ENCODE measurements around the gene CDV3. TPM values are rescaled to one million over a fixed set of nuclear protein-coding genes. Genes with fewer than 3 reads are reported as not detected.
A peak's percentile ranks its signal among the peaks of the same experiment; 100 is the strongest.
"Not testable (repeated sequence)": the region's sequence is repeated elsewhere in the genome, so short reads cannot be mapped to it uniquely, and the experiment has no call there.

CDV3 gene, protein sequence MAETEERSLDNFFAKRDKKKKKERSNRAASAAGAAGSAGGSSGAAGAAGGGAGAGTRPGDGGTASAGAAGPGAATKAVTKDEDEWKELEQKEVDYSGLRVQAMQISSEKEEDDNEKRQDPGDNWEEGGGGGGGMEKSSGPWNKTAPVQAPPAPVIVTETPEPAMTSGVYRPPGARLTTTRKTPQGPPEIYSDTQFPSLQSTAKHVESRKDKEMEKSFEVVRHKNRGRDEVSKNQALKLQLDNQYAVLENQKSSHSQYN
- total RNA-seq, result 159 TPM
- long read RNA-seq, transcript CDV3-203 (5 exons, 955 nt), result major isoform, 117 of 280 reads
- long read RNA-seq, transcript CDV3-201 (5 exons, 3,307 nt), result minor isoform, 45 of 280 reads
- long read RNA-seq, partial matches to known transcripts, result 15 of 280 reads
- long read RNA-seq, other reads (novel, unspliced or antisense), result 103 of 280 reads

DNA sequence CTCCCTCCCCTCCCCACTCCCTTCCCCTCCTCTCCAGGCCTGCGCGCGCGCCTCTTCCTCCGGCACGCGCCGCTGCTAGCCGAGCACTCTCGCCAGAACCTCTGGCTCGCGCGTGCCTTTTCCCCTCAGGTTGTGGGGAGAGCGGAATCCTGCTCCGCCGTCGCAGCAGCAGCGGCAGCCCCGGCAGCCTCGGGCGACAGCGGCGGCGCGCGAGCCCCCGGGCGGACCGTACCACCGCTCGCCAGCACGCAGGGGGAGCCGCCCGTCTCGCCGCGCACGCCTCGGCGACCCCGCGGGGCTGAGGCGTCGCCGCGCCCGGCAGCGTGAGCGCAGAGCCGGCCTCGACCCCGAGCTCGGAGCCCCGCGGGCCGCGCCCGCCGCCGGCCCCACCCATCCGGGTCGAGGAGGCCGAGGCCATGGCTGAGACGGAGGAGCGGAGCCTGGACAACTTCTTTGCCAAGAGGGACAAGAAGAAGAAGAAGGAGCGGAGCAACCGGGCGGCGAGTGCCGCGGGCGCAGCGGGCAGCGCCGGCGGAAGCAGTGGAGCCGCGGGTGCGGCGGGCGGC, at the start of gene CDV3:
CDV3 (plus strand) TSS at position 58 of the 566 bp plus-strand sequence; CDS start at position 417, 359 bp downstream.
- intact Hi-C loops (cut with micrococcal nuclease), result loop anchor here (5.0 kb wide), 1 partner anchor 851 kb away; the partner anchor contains the start of gene NPHP3
- DNase-seq, result no peak
- ATAC-seq, result peak; percentile 33

DNA sequence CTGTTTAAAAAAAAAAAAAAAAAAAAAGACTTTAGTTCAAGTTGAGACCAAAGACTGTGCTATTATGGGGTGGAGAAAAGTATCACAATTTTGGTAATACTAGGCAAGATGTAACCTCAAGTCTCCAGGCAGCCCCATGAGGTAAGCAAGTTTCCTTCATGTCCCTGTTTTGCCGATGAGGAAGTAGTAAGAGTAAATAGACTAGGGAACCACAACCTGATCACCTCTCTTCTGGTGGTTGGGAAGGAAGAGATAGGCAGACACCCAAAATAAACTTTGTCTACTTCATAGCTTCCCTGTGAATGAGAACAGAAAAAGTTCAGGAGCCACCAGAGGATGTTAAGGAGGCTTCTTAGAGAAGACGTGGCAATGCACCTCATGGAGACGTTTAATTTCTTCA, 49.7 kb upstream of the CDV3 start:
- intact Hi-C loops (cut with micrococcal nuclease); ATAC-seq; DNase-seq: not testable (repeated sequence)

DNA sequence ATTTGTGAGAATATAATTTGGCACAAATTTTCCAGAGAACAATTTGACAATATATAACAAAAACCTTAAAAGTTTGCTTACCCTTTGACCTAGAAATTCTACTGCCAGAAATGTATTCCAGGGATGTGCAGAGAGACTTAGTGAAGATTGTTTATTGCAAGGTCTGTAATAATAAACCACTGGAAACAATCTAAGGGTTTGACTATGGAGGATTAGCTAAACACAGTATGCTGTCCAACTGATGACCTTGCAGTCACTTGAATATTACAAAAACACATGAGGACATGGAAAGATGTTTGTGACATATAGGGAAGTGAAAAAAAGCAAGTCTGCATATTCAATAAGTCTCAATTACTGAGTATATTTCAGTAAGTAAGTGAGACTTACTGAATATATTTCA, 48.1 kb upstream of the CDV3 start:
- DNase-seq (no peak), ATAC-seq (no peak)
- intact Hi-C loops (cut with micrococcal nuclease), result no loop called here

DNA sequence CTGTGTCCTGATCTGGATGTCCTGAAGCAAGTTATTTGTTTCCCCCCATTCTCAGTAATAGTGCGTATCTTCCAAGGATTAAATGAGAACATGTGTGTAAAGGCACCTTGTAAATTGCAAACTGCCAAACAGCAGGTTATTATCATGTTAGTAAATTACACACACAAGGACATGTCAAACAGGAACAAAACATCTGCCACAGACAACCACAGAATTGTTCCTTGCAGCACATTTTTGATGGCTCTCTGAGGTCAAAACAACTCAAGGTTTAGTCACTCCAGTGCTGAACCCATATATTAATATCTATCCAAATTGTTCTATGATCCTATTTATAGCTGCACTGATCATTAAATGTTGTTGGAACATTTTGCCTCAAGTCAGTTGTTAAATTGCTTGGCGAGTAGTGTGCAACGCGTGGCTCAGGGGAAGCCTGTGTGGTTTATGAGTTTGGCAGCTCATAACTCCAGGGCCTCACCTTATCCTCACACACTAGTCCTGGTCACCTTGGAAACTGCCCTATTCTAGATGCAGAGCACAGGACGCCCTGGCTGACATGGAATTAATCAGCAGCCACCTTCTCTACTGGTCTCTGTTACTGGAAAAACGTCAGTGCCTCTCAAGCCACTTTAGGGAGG, 46.3 kb upstream of the CDV3 start:
- DNase-seq, result no peak
- no peak for ATAC-seq
- intact Hi-C loops (cut with micrococcal nuclease), result no loop called here

DNA sequence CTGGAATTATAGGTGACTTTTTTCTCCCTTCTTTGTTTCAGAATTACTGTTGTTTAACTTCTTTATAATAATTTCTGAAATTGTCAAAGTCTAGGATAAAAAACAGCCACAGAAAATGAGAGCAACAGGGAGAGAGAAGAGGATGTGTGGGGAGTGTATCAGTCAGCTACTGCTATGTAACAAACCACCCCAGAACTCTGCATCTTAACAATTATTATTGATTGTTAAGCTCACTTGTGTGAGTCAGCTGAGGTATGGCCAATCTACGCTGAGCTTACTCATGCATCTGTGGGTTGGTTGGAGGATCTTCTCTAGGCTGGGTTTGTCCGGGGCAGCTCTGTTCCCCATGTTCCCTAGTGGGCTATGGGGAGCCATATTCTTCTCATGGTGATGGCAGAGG, 43.7 kb upstream of the CDV3 start:
- no peak for ATAC-seq
- no peak for DNase-seq
- intact Hi-C loops (cut with micrococcal nuclease), result no loop called here

DNA sequence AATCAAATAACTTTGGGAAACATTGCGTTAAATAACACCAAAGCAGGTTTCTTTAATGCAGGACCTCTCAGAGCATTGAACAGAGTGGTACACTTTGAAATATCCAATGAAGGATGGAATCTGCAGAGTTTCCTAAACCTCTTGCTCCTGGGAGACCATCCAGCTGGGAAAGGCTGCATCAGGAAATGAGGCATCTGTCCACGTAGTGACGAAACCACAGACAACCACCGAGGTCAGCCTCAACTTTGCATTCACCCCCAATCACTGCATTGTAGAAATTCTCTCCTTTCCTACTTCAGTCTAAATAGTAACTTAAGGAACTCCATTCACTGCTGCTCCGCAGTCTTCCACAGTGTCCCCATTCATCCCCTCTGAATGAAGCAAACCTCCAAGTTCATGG, 41.5 kb upstream of the CDV3 start:
- DNase-seq (no peak), ATAC-seq (no peak)
- intact Hi-C loops (cut with micrococcal nuclease), result no loop called here

DNA sequence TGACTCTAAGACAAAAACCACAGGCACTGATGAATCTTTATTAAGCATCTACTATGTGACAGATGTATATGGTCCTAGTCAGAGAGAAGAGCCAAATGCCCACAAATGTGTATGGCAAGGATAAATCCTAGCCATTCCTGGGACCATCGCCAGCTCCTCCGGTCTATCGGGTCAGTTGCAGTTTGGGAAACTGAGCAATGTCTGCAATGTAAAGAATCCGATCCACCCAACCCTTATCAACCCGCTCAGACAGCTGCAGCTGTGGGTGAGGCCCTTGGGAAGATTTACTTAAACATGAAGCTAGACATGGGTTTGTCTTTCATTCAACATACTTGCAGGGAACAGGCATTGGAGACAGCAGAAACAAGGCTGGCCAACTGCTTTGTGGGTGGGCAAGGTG, 40.5 kb upstream of the CDV3 start:
- ATAC-seq (no peak), DNase-seq (no peak)
- intact Hi-C loops (cut with micrococcal nuclease), result no loop called here

DNA sequence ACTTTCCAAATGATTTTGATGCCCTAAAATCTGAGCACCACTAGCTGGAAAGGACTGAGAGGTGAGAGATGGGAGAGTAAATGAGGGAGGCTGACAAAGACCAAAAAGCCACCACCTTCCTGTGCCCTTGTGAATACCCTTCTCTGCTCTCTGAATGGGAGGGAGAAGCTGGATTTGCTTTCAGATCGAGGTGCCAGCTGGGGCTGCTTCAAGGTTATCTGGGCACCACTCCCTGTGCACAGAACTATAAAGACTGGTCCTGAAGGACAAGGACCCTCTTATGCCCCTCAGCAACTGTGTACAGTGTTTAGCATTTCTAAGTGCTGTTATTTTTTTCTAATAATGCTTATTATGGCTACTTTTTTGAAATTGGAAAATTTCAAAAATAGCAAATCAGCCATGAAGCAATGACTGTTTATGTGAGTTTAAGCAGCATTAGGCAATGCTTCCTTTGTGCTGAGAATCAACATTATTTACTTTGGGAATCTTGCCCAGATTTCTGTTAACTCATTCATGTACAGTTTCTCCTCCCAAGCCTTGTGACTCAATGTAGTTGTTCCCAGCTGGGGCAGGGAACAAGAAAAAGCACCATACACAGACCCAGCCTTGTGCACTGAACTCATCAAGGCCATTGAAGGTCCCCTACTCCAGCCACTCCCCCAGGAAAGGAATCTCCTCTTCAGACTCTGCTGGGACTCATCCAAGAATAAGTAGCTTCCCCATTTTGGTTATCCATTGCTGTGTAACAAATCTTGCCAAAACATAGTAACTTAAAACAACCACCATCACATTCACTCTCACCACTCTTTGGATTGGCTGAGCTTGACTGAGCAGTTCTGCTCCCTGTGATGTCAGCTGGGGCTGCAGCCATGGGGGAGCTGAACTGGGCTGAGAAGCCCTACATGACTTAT, 37.3 kb upstream of the CDV3 start:
- no peak for DNase-seq
- intact Hi-C loops (cut with micrococcal nuclease), result no loop called here
- peak; percentile 74 for ATAC-seq

DNA sequence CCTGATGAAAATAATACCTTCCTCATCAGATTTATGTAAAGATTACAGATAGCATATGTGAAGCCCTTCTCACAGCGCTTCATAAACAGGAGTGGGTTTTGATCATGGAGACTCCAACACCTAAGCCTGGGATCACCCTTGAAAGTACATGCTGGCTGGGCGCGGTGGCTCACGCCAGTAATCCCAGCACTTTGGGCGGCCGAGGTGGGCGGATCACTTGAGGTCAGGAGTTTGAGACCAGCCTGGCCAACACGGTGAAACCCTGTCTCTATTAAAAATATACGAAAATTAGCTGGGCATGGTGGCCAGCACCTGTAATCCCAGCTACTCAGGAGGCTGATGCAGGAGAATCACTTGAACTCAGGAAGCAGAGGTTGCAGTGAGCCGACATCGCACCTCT, 36.4 kb upstream of the CDV3 start:
- DNase-seq; intact Hi-C loops (cut with micrococcal nuclease); ATAC-seq: not testable (repeated sequence)

DNA sequence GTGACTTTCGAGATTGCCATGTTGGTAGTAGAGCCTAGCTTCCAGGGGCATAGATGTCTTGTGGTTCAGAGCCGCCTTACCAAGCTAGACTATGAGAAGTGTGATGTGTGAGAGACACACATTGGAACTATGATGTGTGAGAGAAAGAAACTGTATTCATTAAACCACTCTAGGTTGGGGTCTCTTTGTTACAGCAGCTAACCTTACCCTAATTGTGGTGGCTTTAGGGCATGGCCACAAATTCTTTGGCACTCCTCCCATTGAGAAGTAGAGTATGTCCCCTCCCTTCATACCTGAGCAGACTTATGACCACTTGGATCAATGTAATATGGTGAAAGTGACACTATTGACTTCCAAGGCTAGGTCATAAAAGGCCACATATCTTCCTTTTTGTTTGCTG, 35.3 kb upstream of the CDV3 start:
- DNase-seq (no peak), ATAC-seq (no peak)
- intact Hi-C loops (cut with micrococcal nuclease), result no loop called here

DNA sequence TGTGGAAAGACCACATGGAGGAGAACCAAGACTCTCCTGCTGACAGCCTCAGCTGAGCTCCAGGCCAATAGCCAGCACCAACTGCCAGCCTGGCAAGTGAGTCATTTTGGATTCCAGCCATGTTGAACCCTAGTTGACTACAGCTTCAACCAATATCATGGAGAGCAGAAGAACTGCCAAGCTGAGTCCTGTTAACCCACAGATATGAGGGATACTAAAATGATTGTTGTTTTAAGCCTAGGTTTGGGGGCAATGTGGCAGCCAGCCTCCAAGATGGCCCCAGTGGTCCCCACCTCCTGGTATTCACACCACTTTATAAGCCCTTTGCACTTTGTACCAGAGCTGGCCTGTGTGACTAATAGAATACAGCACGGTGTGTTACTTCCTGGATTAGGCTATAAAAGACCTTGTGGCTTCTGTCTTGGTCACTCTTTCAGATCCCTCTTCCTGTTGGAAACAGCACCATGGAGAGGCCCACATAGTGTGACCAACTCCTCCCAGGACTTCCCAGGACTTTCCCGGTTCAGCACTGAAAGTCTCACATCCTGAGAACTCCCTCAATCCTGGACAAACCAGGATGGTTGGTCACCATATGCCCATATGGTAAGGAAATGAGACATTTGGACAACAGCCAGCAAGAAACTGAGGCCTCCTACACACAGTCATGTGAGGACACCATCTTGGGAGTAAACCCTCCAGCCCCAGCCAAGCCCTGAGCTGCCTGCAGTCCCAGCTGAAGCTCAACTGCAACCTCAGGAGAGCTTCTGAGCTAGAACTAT, 32.4 kb upstream of the CDV3 start:
- no peak for DNase-seq
- no peak for ATAC-seq
- intact Hi-C loops (cut with micrococcal nuclease), result no loop called here

DNA sequence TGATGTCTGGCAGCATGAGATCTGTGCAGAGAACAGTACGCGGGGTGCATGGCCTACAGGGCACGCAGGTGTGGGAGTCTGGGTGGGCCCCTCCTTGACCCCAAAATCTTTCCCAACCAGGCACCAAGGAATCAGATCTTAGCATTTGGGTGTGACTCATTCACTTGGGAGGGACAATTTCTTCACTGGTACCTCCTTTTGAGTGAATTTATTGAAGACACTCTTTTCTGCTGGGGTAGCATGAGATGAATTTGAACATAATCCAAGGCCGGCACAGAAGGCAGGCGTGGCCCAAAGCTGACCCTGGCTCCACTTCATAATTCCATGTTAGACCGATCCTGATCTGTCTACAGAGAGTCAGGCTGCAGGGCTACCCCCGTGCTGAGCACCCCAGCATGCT, 30.6 kb upstream of the CDV3 start:
- intact Hi-C loops (cut with micrococcal nuclease), result no loop called here
- ATAC-seq (no peak), DNase-seq (no peak)

DNA sequence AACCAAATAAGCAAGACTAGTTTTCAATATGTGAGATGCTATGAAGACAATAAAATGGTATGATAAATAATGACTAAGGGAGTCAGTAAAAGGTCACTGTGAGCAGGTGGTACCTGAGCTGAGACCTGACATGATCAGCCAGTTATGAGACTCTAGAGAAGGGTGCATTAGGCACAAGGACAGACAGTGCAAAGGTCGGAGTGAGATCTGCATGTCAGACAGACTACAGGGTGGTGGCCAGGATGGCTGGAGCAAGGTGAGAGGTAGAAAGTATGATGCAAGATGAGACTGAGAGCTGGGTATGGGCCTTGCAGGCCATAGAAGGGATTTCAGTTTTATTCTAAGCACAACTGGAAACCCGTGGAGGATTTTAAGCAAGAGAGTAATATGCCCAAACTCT, 28.5 kb upstream of the CDV3 start:
- ATAC-seq; DNase-seq; intact Hi-C loops (cut with micrococcal nuclease): not testable (repeated sequence)

DNA sequence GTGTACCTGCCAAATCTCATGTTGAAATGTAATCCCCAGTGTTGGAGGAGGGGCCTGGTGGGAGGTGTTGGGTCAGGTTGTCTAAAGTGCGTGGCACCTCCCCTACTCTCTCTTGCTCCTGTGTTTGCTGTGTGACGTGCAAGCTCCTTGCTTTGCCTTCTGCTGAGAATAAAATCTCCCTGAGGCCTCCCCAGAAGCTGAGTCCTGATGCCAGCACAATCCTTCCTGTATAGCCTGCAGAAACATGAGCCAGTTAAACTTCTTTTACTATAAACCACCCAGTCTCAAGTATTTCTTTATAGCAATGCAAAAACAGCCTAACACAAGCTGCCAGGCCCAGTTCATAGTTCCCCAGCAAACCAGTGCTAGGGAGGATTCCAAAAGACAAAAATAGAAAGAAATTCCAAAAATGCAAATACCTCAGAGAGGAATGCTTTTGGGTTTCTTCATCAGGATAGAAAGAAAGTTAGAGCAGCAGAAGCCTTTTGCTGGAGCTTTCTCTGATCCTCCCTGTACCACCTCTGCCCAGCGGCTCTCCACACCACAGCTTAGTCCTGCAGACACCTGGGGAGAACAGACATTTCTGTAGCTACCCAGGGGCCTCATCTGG, 25.9 kb upstream of the CDV3 start:
- intact Hi-C loops (cut with micrococcal nuclease), result no loop called here
- DNase-seq, result peak; percentile 39
- ATAC-seq, result peak; percentile 86

DNA sequence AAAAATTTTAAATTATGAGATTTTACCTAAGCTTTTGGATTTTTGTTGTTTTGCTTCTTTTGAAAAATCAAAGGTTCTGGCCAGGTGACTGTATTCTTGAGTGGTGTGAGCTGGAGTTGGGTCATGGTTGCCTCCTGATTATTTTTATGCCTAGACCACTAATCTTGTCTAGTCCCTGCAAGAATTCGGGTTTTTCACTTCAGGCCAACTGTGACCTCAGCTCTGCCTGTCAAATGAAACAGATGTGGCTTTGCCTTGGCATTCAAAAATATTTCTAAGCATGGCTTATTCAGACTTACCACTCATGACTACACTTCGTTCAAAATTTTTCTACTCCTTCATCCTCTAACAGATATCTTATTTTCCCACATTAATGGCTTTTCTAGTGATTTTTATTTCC, 25.4 kb upstream of the CDV3 start:
- peak; percentile 69 for ATAC-seq
- intact Hi-C loops (cut with micrococcal nuclease), result no loop called here
- DNase-seq, result no peak

DNA sequence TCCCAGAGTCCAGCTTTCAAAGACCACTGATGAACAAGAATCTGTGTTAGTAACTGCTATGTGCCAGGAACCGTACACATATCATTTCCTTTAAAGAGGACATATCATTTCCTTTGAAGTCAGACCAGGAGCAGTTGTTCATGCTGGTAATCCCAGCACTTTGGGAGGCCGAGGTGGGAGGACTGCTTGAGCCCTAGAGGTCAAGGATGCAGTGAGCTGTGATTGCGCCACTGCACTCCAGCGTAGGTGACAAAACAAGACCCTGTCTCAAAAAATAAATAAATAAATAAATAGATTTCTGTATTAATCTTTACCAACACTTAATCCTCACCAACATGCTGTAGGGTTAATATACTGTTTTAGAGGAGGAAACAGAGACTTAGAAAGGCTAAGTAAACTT, 23.9 kb upstream of the CDV3 start:
- DNase-seq (no peak), ATAC-seq (no peak)
- intact Hi-C loops (cut with micrococcal nuclease), result no loop called here

DNA sequence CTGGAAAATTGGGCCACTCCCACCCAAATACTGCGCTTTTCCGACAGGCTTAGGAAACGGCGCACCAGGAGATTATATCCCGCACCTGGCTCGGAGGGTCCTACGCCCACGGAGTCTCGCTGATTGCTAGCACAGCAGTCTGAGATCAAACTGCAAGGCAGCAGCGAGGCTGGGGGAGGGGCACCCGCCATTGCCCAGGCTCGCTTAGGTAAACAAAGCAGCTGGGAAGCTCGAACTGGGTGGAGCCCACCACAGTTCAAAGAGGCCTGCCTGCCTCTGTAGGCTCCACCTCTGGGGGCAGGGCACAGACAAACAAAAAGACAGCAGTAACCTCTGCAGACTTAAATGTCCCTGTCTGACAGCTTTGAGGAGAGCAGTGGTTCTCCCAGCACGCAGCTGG, 21.9 kb upstream of the CDV3 start:
- intact Hi-C loops (cut with micrococcal nuclease); ATAC-seq; DNase-seq: not testable (repeated sequence)

DNA sequence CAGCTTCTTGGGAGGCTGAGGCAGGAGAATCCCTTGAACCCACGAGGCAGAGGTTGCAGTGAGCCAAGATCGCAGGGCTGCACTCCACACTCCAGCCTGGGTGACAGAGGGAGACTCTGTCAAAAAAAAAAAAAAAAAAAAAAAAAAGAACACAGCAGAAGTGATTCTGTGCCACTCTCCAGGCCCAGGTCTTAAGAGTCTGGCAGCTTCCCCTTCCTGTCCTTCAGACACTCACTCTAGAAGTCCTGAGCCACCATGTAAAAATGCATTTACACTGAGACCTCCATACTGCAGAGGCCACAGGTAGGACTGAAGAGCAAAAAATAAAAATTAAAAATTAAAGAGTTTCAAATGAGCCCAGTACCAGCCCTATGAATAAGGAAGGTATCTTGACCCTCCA, 11.8 kb upstream of the CDV3 start:
- no peak for ATAC-seq
- intact Hi-C loops (cut with micrococcal nuclease), result no loop called here
- DNase-seq, result no peak

Data from left ventricle myocardium superior (tissue), 1 donor.